ENCODE results near the gene WDR41. TPM values are rescaled to one million over a fixed set of nuclear protein-coding genes. Genes with fewer than 3 reads are reported as not detected.

WDR41 gene
- total RNA-seq, 1 experiment from 2014 or later, result 57.3 TPM

DNA sequence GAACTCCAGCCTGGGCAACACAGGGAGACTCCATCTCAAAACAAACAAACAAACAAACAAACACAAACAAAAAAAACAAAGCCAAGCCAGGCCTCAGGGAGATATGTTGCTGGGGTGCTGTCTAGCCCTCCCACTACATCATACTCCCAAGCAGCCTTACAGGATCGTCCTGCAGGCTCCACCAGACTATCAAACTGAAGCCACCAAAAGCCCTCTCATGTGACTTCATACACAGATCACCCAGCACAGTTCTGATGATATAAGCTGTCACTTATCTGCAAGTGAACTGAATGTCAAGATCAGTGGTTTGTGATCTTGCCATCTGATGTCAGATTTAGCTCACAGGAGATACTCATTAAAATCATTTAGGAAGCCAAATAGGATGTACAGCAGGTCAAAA lies 43.3 kb downstream of the WDR41 start:
- Histone ChIP-seq H3K4me1 (ENCODE audit: control insufficient read depth, insufficient read depth, low read length) (no peaks in the 10 kb centered on the region), H3K27me3 (ENCODE audit: control insufficient read depth, insufficient read depth, low read length) (no peaks in the 10 kb centered on the region), H3K36me3 (ENCODE audit: control insufficient read depth, insufficient read depth, low read length) (no peaks in the 10 kb centered on the region), H3K9me3 (ENCODE audit: control insufficient read depth, insufficient read depth, low read depth, low read length) (no peaks in the 10 kb centered on the region), H3K4me3 (ENCODE audit: low read depth in 2 of 2, low read length in 2 of 2) (no peak overlapping the region), H3K27ac (ENCODE audit: low read length) (no peak overlapping the region)
- BruUV-seq (replicated peaks), result no TSS peak
- TF ChIP-seq TCF7L2 (IDR thresholded peaks at IDR 0.05; ENCODE audit: low read depth, low read length), result no peak
- TF ChIP-seq SIN3A (IDR thresholded peaks at IDR 0.05; ENCODE audit: borderline replicate concordance, insufficient read depth, low read depth, low read length), result no peak
- TF ChIP-seq CTCF (IDR thresholded peaks at IDR 0.05), result no peak
- TF ChIP-seq REST (IDR thresholded peaks at IDR 0.05; ENCODE audit: insufficient read depth in 1 of 2, low read depth in 2 of 2, low read length in 1 of 2), result no peak
- no peak for TF ChIP-seq POLR2AphosphoS5 (IDR thresholded peaks at IDR 0.05; ENCODE audit: low read depth, low read length)
- DNase-seq (ENCODE audit: low read depth, low spot score) (no peak), ATAC-seq (no peak)
- CTCF ChIA-PET, result no interaction called here
- POLR2A ChIA-PET, result no interaction called here
- intact Hi-C loops (cut with micrococcal nuclease; ENCODE audit: unreplicated experiment) (no loop called here), in situ Hi-C loops (cut with HindIII; ENCODE audit: low pct_unique_long_range_greater_than_20kb, low sequenced_read_pairs) (no loop called here)

- peaks cover 1% of the 10 kb centered on the region; the same call in 1 of the 2 replicates for H3K36me3 ChIP-seq (ENCODE audit: control insufficient read depth, insufficient read depth, low read length)
- no peak overlapping the region for H3K27ac ChIP-seq (ENCODE audit: low read length)
- H3K4me3 ChIP-seq (ENCODE audit: low read depth in 2 of 2, low read length in 2 of 2), result no peak overlapping the region
- in situ Hi-C loops (cut with HindIII; ENCODE audit: low pct_unique_long_range_greater_than_20kb, low sequenced_read_pairs) (no loop called here), intact Hi-C loops (cut with micrococcal nuclease; ENCODE audit: unreplicated experiment) (no loop called here)
- TF ChIP-seq POLR2AphosphoS5 (IDR thresholded peaks at IDR 0.05; ENCODE audit: low read depth, low read length), result no peak
- TF ChIP-seq SIN3A (IDR thresholded peaks at IDR 0.05; ENCODE audit: borderline replicate concordance, insufficient read depth, low read depth, low read length), result no peak
- TF ChIP-seq CTCF (IDR thresholded peaks at IDR 0.05), result no peak
- BruUV-seq (replicated peaks), result no TSS peak
- DNase-seq (ENCODE audit: low read depth, low spot score), result no peak
- no peaks in the 10 kb centered on the region for H3K27me3 ChIP-seq (ENCODE audit: control insufficient read depth, insufficient read depth, low read length)
- CTCF ChIA-PET, result interaction anchor here (0.6 kb wide), 1 partner anchor 234 kb away, joined by 6 read pairs; no protein-coding TSS in a partner anchor
- no peaks in the 10 kb centered on the region for H3K9me3 ChIP-seq (ENCODE audit: control insufficient read depth, insufficient read depth, low read depth, low read length)
- ATAC-seq, result no peak
- H3K4me1 ChIP-seq (ENCODE audit: control insufficient read depth, insufficient read depth, low read length), result no peaks in the 10 kb centered on the region
- POLR2A ChIA-PET, result no interaction called here
These were observed 47.8 kb downstream of the WDR41 start for GRCh38 chr5:77444356-77444755.
